ENCODE measurements around the gene PRR18.
"Not testable (repeated sequence)": the region's sequence is repeated elsewhere in the genome, so short reads cannot be mapped to it uniquely, and the experiment has no call there.

Gene PRR18

GRCh38 chr6:166348305-166348949 is 40.2 kb upstream of the PRR18 start:
- peak; percentile 34 for DNase-seq (ENCODE audit: low read depth)
- no peak for TF ChIP-seq CTCF (IDR thresholded peaks at IDR 0.05; ENCODE audit: insufficient read depth, low read depth, low read length, missing control alignments)

GRCh38 chr6:166346965-166347364 is 38.8 kb upstream of the PRR18 start:
- no peak for DNase-seq (ENCODE audit: low read depth)
- H3K4me3 ChIP-seq (ENCODE audit: low read length) = no peak overlapping the region
- TF ChIP-seq CTCF (IDR thresholded peaks at IDR 0.05; ENCODE audit: insufficient read depth, low read depth, low read length, missing control alignments) = no peak

More at GRCh38 chr6:166348305-166348949, 40.2 kb upstream of the PRR18 start:
- no peak overlapping the region for H3K4me3 ChIP-seq (ENCODE audit: low read length)

DNA sequence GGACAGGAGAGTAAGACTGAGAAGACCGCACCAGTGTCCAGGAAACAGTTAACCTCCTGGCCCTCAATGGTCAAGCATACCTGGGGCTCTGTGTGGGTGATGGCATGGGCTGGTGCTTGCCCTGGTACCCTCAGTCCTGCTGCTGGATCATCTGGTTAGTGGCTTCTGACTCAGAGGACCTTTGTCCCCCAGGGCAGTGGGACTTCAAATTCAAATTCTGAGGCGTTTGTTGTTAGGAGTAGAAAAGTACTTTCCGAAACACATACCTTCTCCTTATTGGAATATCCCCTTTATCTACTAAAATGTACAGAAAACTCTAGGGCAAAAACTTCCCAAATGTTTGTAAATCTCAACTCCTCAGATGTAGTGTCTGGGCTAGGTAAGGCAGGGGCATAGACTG is 38.3 kb upstream of the PRR18 start:
- TF ChIP-seq CTCF (IDR thresholded peaks at IDR 0.05; ENCODE audit: insufficient read depth, low read depth, low read length, missing control alignments) = no peak
- H3K4me3 ChIP-seq (ENCODE audit: low read length) = no peak overlapping the region

DNA sequence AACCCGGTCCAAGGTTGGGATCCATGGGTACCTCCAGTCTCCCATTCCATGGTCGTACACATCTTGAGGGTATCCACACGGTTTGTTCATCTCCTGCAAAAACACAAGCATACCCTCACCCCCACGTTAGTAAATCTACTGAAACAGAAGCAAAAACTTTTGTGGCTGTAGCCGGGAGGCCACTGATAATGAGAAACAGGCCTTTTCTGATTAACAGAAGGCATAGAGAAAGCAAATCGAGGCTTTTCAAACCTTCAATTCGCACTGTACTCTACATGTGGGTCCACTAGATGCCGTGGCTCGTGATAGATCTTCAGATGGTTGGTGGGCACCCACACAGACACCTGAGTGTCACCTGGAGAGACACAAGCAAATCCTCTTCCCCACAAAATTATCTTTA is 37.5 kb upstream of the PRR18 start:
- DNase-seq (ENCODE audit: low read depth); H3K4me3 ChIP-seq (ENCODE audit: low read length): not testable (repeated sequence)

More for the DNA sequence above, 38.3 kb upstream of the PRR18 start:
- no peak for DNase-seq (ENCODE audit: low read depth)

DNA sequence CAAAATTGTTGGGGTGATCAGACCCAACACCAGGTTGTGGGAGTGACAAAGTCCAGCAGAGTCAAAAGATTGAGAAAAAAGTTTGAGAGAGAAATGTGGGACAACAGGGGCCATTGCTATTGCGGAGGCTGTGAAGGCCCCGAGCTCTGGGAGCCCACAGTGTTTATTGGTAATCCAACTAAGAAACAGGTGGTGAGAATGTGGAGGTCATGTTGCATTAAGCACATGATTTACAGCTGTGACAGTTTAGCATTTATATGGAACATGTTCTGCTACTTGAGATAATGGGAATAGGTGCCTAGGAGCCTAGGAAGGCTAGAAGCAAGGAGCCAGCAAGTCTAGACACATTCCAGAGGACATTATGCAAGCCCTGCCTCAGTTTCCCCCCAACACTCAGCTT is 36.7 kb upstream of the PRR18 start:
- H3K4me3 ChIP-seq (ENCODE audit: low read length); DNase-seq (ENCODE audit: low read depth): not testable (repeated sequence)

DNA sequence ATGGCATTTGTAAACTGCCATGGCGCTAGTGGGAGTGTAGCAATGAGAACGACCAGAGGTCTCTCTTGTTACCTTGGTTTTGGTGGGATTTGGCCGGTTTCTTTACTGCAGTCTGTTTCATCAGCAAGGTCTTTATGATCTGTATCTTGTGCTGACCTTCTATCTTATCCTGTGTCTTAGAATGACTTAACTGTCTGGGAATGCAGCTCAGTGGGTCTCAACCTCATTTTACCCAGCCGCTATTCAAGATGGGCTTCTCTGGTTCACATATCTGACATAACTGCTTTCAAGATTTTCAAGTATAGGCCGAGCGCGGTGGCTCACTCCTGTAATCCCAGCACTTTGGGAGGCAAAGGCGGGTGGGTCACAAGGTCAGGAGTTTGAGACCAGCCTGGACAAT is 36.0 kb upstream of the PRR18 start:
- TF ChIP-seq CTCF (IDR thresholded peaks at IDR 0.05; ENCODE audit: insufficient read depth, low read depth, low read length, missing control alignments) = no peak
- no peak overlapping the region for H3K4me3 ChIP-seq (ENCODE audit: low read length)
- DNase-seq (ENCODE audit: low read depth) = no peak

DNA sequence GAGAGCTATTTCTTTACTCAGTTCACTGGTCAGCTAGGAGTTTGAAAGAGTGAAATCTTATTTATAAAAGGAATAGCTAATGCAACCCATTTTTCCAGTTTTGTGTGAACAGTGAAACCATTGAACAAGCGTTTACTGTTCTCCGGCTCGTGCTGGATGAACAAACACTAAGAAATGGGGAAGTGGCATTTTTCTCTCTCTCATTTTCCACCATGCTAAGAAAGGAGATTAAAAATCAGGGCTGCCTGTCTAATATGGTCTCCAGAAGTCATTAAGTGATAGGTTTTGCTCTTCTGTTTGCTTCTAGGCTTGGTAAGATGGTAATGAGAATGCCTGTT is 34.9 kb upstream of the PRR18 start:
- TF ChIP-seq CTCF (IDR thresholded peaks at IDR 0.05; ENCODE audit: insufficient read depth, low read depth, low read length, missing control alignments) = no peak
- DNase-seq (ENCODE audit: low read depth) = peak; percentile 16
- peak overlapping the region; percentile 89 for H3K4me3 ChIP-seq (ENCODE audit: low read length)

DNA sequence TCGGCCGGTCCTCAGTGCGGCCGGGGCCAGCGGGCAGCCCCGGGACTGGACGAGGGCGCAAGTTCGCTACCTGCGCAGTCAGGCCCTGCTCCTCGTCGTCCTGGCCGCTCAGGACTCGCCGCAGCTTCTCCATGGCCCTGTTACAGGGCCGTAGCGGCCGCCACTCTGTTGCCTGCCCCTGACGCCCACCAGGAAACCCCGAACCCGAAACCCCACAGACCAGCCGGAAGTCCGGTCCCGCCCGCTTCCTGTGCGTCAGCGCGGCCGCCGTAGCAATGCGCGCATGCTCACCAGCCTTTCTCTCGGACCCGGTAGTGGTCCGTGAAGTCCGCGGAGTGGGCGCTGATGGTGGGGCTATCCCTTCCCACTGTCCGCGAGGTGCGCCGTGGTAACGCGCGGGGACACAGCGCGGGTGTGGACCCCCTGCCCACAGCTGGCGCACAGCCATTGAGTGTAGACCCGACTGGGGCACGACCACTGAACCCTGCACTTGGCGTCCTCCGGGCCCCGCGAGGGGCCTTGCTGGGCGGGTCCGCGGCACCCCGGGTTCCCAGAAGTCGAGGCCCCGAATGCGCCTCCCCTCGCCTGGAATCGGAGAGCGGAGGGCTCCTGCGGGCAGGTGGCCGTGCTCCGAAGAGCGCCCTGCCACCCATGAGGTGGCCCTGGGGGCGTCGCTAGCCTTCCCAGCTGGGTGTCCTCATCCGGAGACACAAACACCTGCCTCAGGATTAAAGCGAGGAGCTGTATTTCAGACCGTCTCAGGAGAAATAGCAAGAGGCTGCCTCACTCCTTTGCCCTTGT is 34.4 kb upstream of the PRR18 start, which contains the start of gene SFT2D1:
TSS of gene SFT2D1 (minus strand) at position 197 of the 801 bp plus-strand sequence. CDS start at position 133, 64 bp downstream.
- peak within 1 kb of the TSS; percentile 89 for H3K4me3 ChIP-seq (ENCODE audit: low read length)
- peak; percentile 74 for DNase-seq (ENCODE audit: low read depth)
- no peak for TF ChIP-seq CTCF (IDR thresholded peaks at IDR 0.05; ENCODE audit: insufficient read depth, low read depth, low read length, missing control alignments)
